ENCODE results near the gene MRPS22. TPM values are rescaled to one million over a fixed set of nuclear protein-coding genes. Genes with fewer than 3 reads are reported as not detected.

The MRPS22 gene
- total RNA-seq, 1 donor from 2014 or later: 30.4 TPM

GRCh38 chr3:139299261-139300132 lies 44.3 kb upstream of the MRPS22 start:
- peaks cover 26% of the 10 kb centered on the region for H3K4me1 Mint-ChIP-seq (ENCODE audit: unreplicated experiment)
- H3K36me3 Mint-ChIP-seq (ENCODE audit: unreplicated experiment): no peaks in the 10 kb centered on the region
- no peak overlapping the region for H3K4me3 Mint-ChIP-seq (ENCODE audit: unreplicated experiment)
- no peak for DNase-seq (ENCODE audit: extremely low spot score, unreplicated experiment)
- no peak overlapping the region for H3K27ac Mint-ChIP-seq (ENCODE audit: unreplicated experiment)
- H3K9me3 Mint-ChIP-seq (ENCODE audit: unreplicated experiment): no peaks in the 10 kb centered on the region
- TF ChIP-seq, protein P1, sequence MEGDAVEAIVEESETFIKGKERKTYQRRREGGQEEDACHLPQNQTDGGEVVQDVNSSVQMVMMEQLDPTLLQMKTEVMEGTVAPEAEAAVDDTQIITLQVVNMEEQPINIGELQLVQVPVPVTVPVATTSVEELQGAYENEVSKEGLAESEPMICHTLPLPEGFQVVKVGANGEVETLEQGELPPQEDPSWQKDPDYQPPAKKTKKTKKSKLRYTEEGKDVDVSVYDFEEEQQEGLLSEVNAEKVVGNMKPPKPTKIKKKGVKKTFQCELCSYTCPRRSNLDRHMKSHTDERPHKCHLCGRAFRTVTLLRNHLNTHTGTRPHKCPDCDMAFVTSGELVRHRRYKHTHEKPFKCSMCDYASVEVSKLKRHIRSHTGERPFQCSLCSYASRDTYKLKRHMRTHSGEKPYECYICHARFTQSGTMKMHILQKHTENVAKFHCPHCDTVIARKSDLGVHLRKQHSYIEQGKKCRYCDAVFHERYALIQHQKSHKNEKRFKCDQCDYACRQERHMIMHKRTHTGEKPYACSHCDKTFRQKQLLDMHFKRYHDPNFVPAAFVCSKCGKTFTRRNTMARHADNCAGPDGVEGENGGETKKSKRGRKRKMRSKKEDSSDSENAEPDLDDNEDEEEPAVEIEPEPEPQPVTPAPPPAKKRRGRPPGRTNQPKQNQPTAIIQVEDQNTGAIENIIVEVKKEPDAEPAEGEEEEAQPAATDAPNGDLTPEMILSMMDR (IDR thresholded peaks at IDR 0.05): no peak
- no peaks in the 10 kb centered on the region for H3K27me3 Mint-ChIP-seq (ENCODE audit: unreplicated experiment)

DNA sequence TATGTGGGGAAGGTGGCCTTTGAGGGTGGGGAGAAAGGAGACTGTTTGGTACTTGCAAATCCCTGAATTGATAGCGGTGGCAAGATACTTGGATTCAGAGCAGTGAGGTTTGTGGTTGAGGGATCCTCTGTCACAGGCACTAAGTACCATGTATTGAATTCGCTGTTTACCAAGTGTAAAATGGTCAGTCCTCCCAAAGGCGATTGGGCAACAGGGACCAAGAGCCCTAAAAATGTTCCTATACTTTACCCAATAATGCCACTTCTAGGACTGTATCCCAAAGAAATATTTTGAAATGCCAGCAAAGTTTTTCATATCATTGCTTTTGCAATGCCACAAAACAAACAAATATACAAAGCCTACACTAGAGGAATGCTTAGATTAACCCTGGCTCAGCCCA lies 43.4 kb upstream of the MRPS22 start:
- H3K27ac Mint-ChIP-seq (ENCODE audit: unreplicated experiment): no peak overlapping the region
- H3K4me1 Mint-ChIP-seq (ENCODE audit: unreplicated experiment): peaks cover 26% of the 10 kb centered on the region
- no peaks in the 10 kb centered on the region for H3K9me3 Mint-ChIP-seq (ENCODE audit: unreplicated experiment)
- no peak overlapping the region for H3K4me3 Mint-ChIP-seq (ENCODE audit: unreplicated experiment)
- DNase-seq (ENCODE audit: extremely low spot score, unreplicated experiment): no peak
- H3K36me3 Mint-ChIP-seq (ENCODE audit: unreplicated experiment): no peaks in the 10 kb centered on the region
- no peaks in the 10 kb centered on the region for H3K27me3 Mint-ChIP-seq (ENCODE audit: unreplicated experiment)
- TF ChIP-seq, protein P1 (IDR thresholded peaks at IDR 0.05): no peak

DNA sequence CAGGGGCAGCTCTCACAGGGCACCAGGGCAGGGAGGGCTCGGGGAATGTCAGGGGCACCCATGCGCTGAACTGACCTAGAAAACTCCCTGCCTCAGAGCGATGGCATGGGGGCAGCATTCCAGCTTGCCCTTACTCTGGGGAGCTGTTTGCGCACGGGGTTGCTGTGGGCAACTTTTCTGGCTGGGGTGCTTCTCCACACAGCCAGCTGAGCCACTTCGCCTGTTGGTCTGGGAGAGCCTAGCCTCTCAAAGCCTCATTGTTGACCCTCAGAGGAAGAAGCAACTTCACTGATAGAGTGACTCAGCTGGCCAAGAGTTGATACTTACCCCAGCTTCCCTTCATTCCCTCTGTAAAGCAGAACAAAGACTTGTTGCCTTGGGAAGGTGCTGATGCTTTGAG lies 42.6 kb upstream of the MRPS22 start:
- no peak overlapping the region for H3K4me3 Mint-ChIP-seq (ENCODE audit: unreplicated experiment)

GRCh38 chr3:139301654-139302053 lies 42.2 kb upstream of the MRPS22 start:
- TF ChIP-seq, protein P1 (IDR thresholded peaks at IDR 0.05): no peak
- no peaks in the 10 kb centered on the region for H3K36me3 Mint-ChIP-seq (ENCODE audit: unreplicated experiment)
- no peaks in the 10 kb centered on the region for H3K9me3 Mint-ChIP-seq (ENCODE audit: unreplicated experiment)
- H3K4me1 Mint-ChIP-seq (ENCODE audit: unreplicated experiment): peaks cover 26% of the 10 kb centered on the region
- peak overlapping the region; percentile 81 for H3K27ac Mint-ChIP-seq (ENCODE audit: unreplicated experiment)
- no peak overlapping the region for H3K4me3 Mint-ChIP-seq (ENCODE audit: unreplicated experiment)
- H3K27me3 Mint-ChIP-seq (ENCODE audit: unreplicated experiment): no peaks in the 10 kb centered on the region
- DNase-seq (ENCODE audit: extremely low spot score, unreplicated experiment): no peak

More for the DNA sequence above, 42.6 kb upstream of the MRPS22 start:
- DNase-seq (ENCODE audit: extremely low spot score, unreplicated experiment): no peak
- Mint-ChIP-seq H3K4me1 (ENCODE audit: unreplicated experiment) (peaks cover 26% of the 10 kb centered on the region), H3K36me3 (ENCODE audit: unreplicated experiment) (no peaks in the 10 kb centered on the region), H3K27me3 (ENCODE audit: unreplicated experiment) (no peaks in the 10 kb centered on the region), H3K9me3 (ENCODE audit: unreplicated experiment) (no peaks in the 10 kb centered on the region), H3K27ac (ENCODE audit: unreplicated experiment) (no peak overlapping the region)
- TF ChIP-seq, protein P1 (IDR thresholded peaks at IDR 0.05): no peak

DNA sequence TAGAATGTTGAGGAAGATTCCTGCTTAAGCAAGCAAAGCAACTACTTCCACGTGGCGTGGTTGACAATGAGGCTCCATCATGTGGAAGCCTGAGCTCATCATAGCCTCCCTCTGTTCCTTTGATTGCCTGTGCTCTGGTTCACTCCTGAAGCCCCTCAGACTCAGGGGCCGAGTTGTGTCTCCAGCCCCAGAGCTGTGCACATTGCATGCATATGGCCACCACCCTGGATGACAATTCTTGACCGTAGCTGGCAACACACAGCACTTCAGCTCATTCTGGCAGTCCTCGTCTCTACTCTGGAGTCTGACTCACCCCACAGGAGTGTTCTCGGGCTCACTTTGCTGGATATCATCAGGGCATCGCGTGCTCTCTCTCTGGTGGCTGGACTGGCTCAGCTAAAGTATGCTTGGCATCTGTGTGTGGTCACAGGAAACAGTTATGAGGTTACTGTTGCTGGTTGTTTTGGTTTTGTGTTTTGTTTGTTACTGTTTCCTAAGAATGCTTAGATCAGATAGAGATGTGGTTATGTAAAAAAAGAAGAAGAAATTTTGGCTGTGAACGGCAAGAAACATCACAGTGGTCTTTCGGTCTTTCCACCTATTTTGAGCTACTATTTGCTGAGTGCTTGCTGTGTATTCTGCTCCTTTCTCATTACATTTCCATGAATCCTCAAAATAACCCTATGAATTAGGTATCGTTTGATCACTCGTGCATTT lies 41.6 kb upstream of the MRPS22 start:
- peak overlapping the region; percentile 2 for H3K4me3 Mint-ChIP-seq (ENCODE audit: unreplicated experiment)

More for the DNA sequence above, 41.6 kb upstream of the MRPS22 start:
- TF ChIP-seq, protein P1 (IDR thresholded peaks at IDR 0.05): no peak
- Mint-ChIP-seq H3K27ac (ENCODE audit: unreplicated experiment) (peak overlapping the region; percentile 81), H3K9me3 (ENCODE audit: unreplicated experiment) (no peaks in the 10 kb centered on the region), H3K36me3 (ENCODE audit: unreplicated experiment) (no peaks in the 10 kb centered on the region), H3K4me1 (ENCODE audit: unreplicated experiment) (peaks cover 26% of the 10 kb centered on the region), H3K27me3 (ENCODE audit: unreplicated experiment) (no peaks in the 10 kb centered on the region)
- peak; percentile 89 for DNase-seq (ENCODE audit: extremely low spot score, unreplicated experiment)

Data from osteocyte (in vitro differentiated cells).